NCI-H2107 (cell line): ENCODE data around the gene SLC25A1.
"Not testable (repeated sequence)": the region's sequence is repeated elsewhere in the genome, so short reads cannot be mapped to it uniquely, and the experiment has no call there.

Experiments
- DNase-seq: peaks from one replicate; lab custom pipeline; 2025; lab: John Stamatoyannopoulos, UW

The SLC25A1 gene

GRCh38 chr22:19166421-19166820 is 12.1 kb downstream of the SLC25A1 start:
- DNase-seq: no peak

DNA sequence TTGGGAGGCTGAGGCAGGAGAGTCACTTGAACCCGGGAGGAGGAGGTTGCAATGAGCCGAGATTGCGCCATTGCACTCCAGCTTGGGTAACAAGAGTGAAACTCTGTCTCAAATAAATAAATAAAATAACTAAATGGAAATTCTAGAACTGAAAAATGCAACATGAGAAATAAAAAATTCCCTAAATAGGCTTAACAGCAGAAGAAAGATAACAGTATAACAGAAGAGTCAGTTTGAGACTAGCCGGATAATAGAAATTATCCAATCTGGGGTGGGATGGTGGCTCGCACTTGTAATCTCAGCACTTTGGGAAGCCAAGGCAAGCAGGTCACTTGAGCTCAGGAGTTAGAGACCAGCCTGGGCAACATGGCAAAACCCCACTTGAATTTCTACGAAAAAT is 14.1 kb downstream of the SLC25A1 start:
- DNase-seq: no peak

GRCh38 chr22:19158649-19159048 is 19.9 kb downstream of the SLC25A1 start:
- DNase-seq: not testable (repeated sequence)

- not testable (repeated sequence) for DNase-seq
Measured at GRCh38 chr22:19156109-19156508, 22.4 kb downstream of the SLC25A1 start.

- DNase-seq: no peak
Measured at GRCh38 chr22:19152942-19153883, 25.3 kb downstream of the SLC25A1 start.

- no peak for DNase-seq
Measured at GRCh38 chr22:19151329-19152191, 27.0 kb downstream of the SLC25A1 start.

DNA sequence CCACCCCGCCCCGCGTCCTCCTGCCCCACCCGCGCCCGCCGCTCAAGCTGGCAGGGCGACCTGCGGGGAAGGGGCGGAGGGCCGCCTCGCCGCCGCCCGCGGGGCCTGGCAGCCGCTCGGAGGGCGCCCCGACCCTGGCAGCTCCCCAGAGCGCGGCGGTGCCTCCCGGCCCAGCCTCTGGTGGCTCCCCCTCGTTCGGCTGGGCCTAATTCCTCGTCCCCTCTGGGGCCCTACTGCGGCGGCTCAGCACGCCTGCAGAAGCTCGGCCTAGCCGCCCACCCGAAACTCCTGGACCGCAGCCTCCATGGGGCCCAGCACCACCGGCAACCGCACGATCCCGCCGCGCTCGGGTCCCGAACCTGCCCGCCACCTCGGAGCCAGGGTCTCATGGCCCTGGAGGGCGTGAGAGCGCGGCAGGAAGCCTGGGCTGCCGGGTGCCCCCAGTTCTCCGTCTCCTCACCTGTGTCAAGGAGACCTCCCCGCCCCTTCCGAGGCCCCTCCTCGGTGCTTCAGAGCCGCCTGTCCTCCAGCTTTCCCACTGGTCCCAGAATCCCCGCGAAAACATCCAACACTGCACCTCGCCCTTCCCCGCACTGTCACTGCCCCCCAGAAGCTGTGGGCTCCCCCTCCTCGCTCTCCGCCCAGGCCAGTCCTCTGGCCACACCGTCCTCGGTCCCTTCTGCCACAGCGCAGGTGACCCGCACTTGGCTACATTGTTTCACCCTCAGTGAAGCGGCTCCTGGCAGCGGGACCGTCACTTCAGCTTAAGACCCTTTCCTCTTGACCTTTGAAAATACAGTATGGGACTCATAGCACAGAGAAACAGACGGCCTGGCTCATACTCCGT is 27.8 kb downstream of the SLC25A1 start:
- DNase-seq: no peak

- no peak for DNase-seq
Measured at GRCh38 chr22:19149991-19150390, 28.5 kb downstream of the SLC25A1 start, which contains the start of gene GSC2. TSS of gene GSC2 (minus strand) at chr22:19150292. CDS start at chr22:19150283, 9 bp downstream.

DNA sequence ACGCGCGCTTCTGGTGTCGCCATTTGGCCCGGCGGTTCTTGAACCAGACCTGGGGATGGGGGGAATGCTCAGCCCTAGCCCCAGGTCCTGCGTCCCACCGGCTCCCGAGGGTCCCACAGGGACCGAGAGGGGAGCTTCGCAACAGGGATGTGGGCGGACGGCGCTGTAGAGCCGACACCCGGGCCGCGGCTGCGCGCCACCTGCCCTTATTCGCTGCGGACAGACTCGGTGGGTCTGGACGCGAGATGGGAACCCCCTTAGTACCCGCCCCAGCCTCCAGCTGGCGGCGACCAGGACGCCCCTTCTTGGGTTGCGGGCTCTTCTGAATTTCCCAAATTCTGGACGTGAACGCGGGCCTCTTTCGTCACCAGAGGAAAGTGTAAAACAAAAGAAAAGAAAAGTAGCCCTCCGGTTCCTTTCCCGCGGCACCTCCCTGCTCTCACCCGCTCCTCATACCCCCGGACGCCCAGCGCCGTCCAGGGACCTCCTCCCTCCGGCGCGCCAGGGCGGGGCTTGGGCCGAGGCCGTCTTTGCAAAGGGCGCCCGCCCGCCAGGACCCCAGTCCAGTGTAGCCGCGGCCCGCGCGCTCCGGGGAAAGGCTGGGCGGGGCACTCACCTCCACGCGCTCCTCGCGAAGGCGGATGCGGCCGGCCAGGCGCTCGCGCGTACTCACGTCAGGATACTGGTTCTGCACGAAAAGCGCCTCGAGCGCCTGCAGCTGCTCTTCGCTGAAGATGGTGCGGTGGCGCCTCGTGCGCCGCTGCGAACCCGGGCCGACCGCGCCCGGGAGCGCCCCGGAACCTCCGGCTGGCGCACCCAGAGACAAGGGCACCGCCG is 29.3 kb downstream of the SLC25A1 start:
- no peak for DNase-seq

DNA sequence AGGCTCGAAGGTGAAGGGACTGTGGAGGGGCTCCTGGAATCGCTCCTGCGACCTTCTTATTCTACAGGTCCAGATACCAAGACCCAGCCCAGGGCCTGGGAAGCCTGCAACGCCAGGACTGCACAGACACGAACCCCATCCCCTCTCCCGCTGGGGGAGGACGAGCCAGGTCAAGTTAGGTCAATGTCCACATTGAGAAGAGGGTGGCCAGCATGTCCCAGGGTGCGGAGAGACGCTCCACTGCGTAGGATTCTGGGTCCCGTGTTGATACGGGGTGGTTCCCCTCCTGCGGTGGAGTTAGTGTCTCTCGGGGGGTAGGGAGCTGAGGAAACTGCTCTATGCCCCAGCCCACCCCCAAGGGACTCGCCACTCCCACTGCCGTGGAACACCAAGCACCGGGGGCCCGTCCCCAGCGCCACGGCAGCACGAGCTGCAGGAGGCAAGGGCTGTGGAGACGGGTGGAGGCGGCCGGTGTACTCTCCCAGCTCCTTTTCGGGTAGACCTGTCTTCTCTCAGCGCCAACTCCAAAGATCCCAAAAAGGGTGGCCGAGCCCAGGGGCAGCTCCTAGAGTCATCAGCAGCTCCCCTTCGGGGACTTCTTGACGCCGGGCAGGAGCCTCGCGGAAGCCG is 30.0 kb downstream of the SLC25A1 start:
- no peak for DNase-seq

DNA sequence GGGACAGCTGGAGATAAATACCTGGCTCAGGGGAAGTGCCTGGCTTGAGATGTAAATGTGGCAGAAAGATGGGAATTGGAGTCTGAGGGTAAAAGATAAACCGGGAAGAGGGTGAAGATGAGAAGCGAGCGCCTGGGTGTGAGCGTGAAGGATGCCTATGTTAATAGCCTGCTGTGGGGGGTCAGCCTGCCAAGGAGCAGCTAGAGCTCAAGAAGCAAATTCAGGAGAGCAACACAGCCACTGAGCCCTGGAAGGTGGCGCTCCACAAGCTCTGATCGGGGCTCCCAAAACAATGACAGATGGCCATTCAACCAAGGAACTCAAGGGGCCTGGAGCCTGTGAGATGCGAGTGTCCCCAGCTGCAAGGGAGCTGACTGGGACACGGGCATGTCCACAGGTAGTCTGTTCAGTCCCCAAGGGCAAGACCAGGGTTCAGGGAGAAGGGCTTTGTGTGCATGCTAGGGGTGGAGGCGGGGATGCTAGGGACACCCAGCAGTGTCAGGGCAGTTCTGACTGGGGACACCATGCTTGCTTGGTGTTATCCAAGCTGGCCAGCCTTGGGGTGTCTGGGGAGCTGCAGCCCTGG is 31.2 kb downstream of the SLC25A1 start:
- no peak for DNase-seq

DNA sequence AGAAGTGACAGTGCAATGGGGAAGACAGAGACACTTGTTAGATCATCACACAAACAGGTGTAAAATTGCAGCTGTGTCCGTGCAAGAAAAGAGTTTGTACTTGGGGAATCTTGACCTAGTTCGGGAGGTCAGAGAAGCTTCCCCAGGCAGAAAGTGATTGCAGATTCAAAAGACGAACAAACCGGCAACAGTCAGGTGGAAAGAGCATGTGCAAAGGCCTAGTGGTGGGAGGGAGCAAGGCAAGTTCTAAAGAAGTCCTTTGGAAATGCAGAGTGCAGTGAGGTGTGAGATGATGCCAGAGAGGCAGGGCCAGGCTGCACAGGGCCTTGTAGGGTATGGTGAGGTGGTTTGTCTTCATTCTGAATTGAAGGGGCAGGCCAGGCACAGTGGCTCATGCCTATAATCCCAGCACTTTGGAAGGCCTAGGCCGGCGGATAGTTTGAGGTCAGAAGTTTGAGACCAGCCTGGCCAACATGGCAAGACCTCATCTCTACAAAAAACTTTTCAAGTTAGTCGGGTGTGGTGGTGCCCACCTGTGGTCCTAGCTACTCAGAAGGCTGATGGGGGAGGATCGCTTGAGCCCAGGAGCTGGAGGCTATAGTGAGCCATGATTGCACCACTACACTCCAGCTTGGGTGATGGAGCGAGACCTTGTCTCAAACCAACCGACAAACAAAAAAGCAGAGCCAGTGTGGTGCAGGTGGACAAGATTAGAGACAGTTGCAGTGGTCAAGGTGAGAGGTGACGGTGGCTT is 32.1 kb downstream of the SLC25A1 start:
- DNase-seq: no peak

DNA sequence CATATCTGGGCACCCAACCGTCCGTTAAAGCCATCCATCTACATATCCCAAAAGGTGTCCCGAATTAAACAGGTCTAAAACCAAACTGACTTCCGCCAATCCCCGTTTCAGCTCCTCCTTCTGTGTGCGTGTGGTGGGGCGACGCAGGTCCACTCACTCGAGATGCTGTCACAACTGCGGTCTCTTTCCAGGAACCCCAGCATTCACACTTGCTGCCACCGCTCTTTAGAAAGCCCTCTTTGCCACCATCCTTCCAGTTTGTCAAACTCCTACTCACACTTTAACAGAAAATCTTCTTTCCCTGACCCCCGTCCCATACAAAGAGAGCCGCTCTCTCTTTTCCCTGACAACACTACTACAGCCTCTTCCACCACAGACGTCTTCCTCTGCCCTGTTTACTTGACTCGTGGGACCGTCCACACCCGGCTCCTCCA is 34.6 kb downstream of the SLC25A1 start:
- no peak for DNase-seq

DNA sequence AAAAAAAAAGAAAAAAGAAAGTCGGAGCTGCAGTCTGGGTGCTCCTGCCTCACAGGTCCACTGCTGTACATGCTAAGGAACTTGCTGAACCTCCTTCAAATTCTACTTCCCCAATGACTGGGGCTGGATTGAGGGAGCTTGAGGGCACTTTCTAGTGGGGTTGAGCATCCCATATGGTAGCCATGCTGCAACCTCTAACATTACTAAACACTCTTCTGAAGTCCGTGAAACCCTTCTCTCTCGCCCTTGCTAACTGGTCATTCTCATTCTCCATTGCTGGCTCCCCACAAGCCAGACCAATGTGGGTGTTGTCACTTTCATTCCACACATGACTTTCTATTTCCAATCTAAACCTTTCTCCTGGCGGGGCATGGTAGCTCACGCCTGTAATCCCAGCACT is 35.3 kb downstream of the SLC25A1 start:
- DNase-seq: no peak

GRCh38 chr22:19142394-19142793 is 36.1 kb downstream of the SLC25A1 start:
- no peak for DNase-seq

DNA sequence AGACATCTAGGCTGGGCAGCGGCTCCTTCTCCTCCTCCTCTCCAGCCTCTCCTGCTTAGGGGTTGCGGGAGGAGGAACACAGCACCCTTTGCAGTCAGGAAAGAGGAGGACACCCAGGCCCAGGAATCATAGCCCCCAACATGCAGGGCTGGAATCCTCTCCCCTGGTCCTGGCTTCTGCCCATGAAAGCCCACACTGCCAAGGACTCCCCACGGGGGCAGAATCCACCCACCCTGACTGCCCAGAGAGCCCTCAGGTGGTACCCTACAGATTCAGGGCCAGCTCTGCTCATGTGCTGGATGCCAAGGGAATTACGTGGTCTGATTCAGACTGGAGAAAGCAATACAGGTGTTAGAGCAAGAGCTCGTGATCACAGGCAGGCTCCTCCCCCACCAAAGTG is 38.6 kb downstream of the SLC25A1 start:
- no peak for DNase-seq

- DNase-seq: no peak
Measured at GRCh38 chr22:19139001-19139356, 39.6 kb downstream of the SLC25A1 start.

GRCh38 chr22:19138217-19139000 is 40.1 kb downstream of the SLC25A1 start:
- no peak for DNase-seq
